ENCODE results near the gene MMP7. TPM values are rescaled to one million over a fixed set of nuclear protein-coding genes. Genes with fewer than 3 reads are reported as not detected.

The MMP7 gene
- total RNA-seq, 1 experiment from 2014 or later: 2.7 TPM

DNA sequence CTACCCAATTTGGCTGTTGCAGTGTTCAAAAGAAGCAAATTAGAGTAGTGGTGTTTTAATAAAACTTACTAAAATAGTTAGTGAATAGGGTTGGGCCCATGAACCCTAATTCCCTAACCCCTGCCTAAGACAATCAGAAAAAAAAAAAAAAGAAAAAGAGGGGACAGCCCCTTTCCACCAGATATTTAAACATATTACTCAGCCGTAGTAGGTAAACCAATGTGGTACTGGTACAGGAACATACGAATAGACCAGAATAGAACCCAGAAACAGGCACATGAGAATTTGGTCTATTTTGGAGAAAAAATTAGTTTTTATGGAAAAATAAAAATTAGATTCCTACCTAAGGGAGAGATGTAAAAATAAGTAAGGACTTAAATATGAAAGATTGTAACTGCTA, 38.6 kb downstream of the MMP7 start:
- ChIA-PET POLR2A (no interaction called here), CTCF (no interaction called here)
- peaks cover 36% of the 10 kb centered on the region for H3K4me1 ChIP-seq (ENCODE audit: control insufficient read depth, insufficient read depth, low read length)
- H3K27me3 ChIP-seq (ENCODE audit: control insufficient read depth, insufficient read depth, low read length): no peaks in the 10 kb centered on the region
- no peak for ATAC-seq
- no peak for DNase-seq (ENCODE audit: low read depth, low spot score)
- H3K36me3 ChIP-seq (ENCODE audit: control insufficient read depth, insufficient read depth, low read length): no peaks in the 10 kb centered on the region
- no peaks in the 10 kb centered on the region for H3K9me3 ChIP-seq (ENCODE audit: control insufficient read depth, insufficient read depth, low read depth, low read length)
- in situ Hi-C loops (cut with HindIII; ENCODE audit: low pct_unique_long_range_greater_than_20kb, low sequenced_read_pairs) (no loop called here), intact Hi-C loops (cut with micrococcal nuclease; ENCODE audit: unreplicated experiment) (loop anchor here (5.0 kb wide), 1 partner anchor 205 kb away; no protein-coding TSS in a partner anchor)
- no peak overlapping the region for H3K4me3 ChIP-seq (ENCODE audit: low read depth in 2 of 2, low read length in 2 of 2)
- peak overlapping the region; percentile 95; the same call in 1 of the 2 replicates for H3K27ac ChIP-seq (ENCODE audit: low read length)
- no TSS peak for BruUV-seq (replicated peaks)
- no peak for TF ChIP-seq POLR2AphosphoS5 (IDR thresholded peaks at IDR 0.05; ENCODE audit: low read depth, low read length)
- no peak for TF ChIP-seq SIN3A (IDR thresholded peaks at IDR 0.05; ENCODE audit: borderline replicate concordance, insufficient read depth, low read depth, low read length)
- TF ChIP-seq, protein P1, sequence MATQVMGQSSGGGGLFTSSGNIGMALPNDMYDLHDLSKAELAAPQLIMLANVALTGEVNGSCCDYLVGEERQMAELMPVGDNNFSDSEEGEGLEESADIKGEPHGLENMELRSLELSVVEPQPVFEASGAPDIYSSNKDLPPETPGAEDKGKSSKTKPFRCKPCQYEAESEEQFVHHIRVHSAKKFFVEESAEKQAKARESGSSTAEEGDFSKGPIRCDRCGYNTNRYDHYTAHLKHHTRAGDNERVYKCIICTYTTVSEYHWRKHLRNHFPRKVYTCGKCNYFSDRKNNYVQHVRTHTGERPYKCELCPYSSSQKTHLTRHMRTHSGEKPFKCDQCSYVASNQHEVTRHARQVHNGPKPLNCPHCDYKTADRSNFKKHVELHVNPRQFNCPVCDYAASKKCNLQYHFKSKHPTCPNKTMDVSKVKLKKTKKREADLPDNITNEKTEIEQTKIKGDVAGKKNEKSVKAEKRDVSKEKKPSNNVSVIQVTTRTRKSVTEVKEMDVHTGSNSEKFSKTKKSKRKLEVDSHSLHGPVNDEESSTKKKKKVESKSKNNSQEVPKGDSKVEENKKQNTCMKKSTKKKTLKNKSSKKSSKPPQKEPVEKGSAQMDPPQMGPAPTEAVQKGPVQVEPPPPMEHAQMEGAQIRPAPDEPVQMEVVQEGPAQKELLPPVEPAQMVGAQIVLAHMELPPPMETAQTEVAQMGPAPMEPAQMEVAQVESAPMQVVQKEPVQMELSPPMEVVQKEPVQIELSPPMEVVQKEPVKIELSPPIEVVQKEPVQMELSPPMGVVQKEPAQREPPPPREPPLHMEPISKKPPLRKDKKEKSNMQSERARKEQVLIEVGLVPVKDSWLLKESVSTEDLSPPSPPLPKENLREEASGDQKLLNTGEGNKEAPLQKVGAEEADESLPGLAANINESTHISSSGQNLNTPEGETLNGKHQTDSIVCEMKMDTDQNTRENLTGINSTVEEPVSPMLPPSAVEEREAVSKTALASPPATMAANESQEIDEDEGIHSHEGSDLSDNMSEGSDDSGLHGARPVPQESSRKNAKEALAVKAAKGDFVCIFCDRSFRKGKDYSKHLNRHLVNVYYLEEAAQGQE (IDR thresholded peaks at IDR 0.05; ENCODE audit: insufficient read depth in 1 of 2, low read depth in 2 of 2, low read length in 1 of 2): no peak
- TF ChIP-seq TCF7L2 (IDR thresholded peaks at IDR 0.05; ENCODE audit: low read depth, low read length): no peak
- TF ChIP-seq, protein P2, sequence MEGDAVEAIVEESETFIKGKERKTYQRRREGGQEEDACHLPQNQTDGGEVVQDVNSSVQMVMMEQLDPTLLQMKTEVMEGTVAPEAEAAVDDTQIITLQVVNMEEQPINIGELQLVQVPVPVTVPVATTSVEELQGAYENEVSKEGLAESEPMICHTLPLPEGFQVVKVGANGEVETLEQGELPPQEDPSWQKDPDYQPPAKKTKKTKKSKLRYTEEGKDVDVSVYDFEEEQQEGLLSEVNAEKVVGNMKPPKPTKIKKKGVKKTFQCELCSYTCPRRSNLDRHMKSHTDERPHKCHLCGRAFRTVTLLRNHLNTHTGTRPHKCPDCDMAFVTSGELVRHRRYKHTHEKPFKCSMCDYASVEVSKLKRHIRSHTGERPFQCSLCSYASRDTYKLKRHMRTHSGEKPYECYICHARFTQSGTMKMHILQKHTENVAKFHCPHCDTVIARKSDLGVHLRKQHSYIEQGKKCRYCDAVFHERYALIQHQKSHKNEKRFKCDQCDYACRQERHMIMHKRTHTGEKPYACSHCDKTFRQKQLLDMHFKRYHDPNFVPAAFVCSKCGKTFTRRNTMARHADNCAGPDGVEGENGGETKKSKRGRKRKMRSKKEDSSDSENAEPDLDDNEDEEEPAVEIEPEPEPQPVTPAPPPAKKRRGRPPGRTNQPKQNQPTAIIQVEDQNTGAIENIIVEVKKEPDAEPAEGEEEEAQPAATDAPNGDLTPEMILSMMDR (IDR thresholded peaks at IDR 0.05): no peak

DNA sequence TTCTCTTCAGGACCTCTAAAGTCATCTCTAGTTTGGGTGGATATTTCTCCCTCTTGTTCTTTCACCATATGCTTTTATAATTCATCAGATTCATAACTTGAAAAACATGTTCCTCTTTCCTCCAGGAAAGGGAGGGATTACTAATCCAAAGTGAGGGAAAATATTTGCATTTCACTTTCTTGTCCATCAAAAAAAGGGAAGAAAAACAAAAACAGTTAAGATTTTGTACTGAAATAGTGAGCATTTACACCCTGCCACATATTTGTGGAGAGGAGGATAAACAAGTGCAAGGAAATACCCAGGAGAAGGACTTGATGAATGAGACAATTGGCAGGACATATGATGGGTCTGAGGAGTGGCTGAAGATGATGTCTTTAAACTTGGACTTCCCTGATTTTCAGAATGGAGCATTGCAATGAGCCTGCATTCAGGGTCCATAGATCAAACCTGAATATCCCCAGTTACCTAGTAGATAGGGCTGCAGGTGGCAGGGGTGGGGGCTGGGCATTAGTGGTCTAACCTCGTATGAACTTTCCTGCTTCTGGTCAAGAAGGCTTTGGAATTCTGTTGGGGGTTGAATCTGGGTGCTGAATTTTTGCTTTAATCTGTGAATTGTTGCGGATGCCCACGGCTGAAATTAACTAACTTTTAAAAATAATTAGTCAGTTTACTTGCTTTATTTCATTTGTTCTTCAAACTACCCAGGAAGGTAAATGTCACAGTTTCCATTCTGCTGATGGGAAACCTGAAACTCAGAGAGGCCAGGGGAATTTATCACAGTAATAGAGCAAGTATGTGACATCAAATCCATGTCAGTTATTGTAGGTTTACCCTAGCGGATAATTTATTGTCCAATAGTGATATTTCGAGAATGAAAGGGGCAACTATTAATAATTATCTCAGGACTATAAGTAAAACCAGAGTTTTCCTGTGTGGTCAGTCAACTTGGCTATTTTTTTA, 41.1 kb downstream of the MMP7 start:
- H3K27ac ChIP-seq (ENCODE audit: low read length): peak overlapping the region; percentile 15; the same call in 1 of the 2 replicates
- in situ Hi-C loops (cut with HindIII; ENCODE audit: low pct_unique_long_range_greater_than_20kb, low sequenced_read_pairs): no loop called here
- intact Hi-C loops (cut with micrococcal nuclease; ENCODE audit: unreplicated experiment): loop anchor here (5.0 kb wide), 1 partner anchor 202 kb away; no protein-coding TSS in a partner anchor
- ATAC-seq (no peak), DNase-seq (ENCODE audit: low read depth, low spot score) (no peak)
- TF ChIP-seq, protein P1 (IDR thresholded peaks at IDR 0.05; ENCODE audit: insufficient read depth in 1 of 2, low read depth in 2 of 2, low read length in 1 of 2): no peak
- TF ChIP-seq POLR2AphosphoS5 (IDR thresholded peaks at IDR 0.05; ENCODE audit: low read depth, low read length) (no peak), SIN3A (IDR thresholded peaks at IDR 0.05; ENCODE audit: borderline replicate concordance, insufficient read depth, low read depth, low read length) (no peak), TCF7L2 (IDR thresholded peaks at IDR 0.05; ENCODE audit: low read depth, low read length) (no peak)
- TF ChIP-seq, protein P2 (IDR thresholded peaks at IDR 0.05): no peak
- no peaks in the 10 kb centered on the region for H3K36me3 ChIP-seq (ENCODE audit: control insufficient read depth, insufficient read depth, low read length)
- peaks cover 18% of the 10 kb centered on the region for H3K4me1 ChIP-seq (ENCODE audit: control insufficient read depth, insufficient read depth, low read length)
- BruUV-seq (replicated peaks): no TSS peak
- no peaks in the 10 kb centered on the region for H3K9me3 ChIP-seq (ENCODE audit: control insufficient read depth, insufficient read depth, low read depth, low read length)
- CTCF ChIA-PET: no interaction called here
- POLR2A ChIA-PET: no interaction called here
- H3K27me3 ChIP-seq (ENCODE audit: control insufficient read depth, insufficient read depth, low read length): no peaks in the 10 kb centered on the region
- no peak overlapping the region for H3K4me3 ChIP-seq (ENCODE audit: low read depth in 2 of 2, low read length in 2 of 2)
